ENCODE data around the gene PRDM16. TPM values are rescaled to one million over a fixed set of nuclear protein-coding genes. Genes with fewer than 3 reads are reported as not detected.
A peak's percentile ranks its signal among the peaks of the same experiment; 100 is the strongest.

The PRDM16 gene
- polyA plus RNA-seq, 3 donors, result not detected

- intact Hi-C loops (cut with micrococcal nuclease), result no loop called here
- Mint-ChIP-seq H3K4me3 (no peak overlapping the region), H3K4me1 (no peaks in the 10 kb centered on the region), H3K36me3 (no peaks in the 10 kb centered on the region), H3K9me3 (peaks cover 0 to 4% (median 2%) of the 10 kb centered on the region in 7 donors), H3K27me3 (ENCODE audit: low read depth in 3 of 3) (peaks cover 0 to 12% (median 9%) of the 10 kb centered on the region in 3 donors), H3K27ac (peak overlapping the region in 1 of 7 donors; percentile 37)
- Histone ChIP-seq H3K27ac (ENCODE audit: low read depth in 1 of 2, low read length in 2 of 2) (no peak overlapping the region), H3K27me3 (ENCODE audit: control insufficient read depth in 2 of 2, insufficient read depth in 2 of 2, low read length in 2 of 2) (no peaks in the 10 kb centered on the region), H3K79me2 (ENCODE audit: insufficient read depth, low read length) (no peaks in the 10 kb centered on the region), H3K4me3 (replicated peaks in 1 of 3; ENCODE audit: low read depth in 2 of 3, low read length in 3 of 3) (no peak overlapping the region), H3K9ac (ENCODE audit: insufficient read depth, low read length, poor library complexity, severe bottlenecking) (no peak overlapping the region), H4K20me1 (ENCODE audit: insufficient read depth, low read length) (no peaks in the 10 kb centered on the region), H3K9me3 (replicated peaks in 1 of 2; ENCODE audit: control insufficient read depth in 1 of 2, insufficient read depth in 1 of 2, low read length in 2 of 2) (peaks cover 0 to 7% of the 10 kb centered on the region in 2 donors), H3K4me1 (ENCODE audit: control insufficient read depth in 1 of 2, insufficient read depth in 2 of 2, low read length in 2 of 2) (no peaks in the 10 kb centered on the region), H2AFZ (ENCODE audit: insufficient read depth, low read depth, low read length, poor library complexity, severe bottlenecking) (no peak overlapping the region), H3K36me3 (replicated peaks in 1 of 2; ENCODE audit: control insufficient read depth in 1 of 2, insufficient read depth in 2 of 2, low read length in 2 of 2) (no peaks in the 10 kb centered on the region), H3K4me2 (replicated peaks; ENCODE audit: extremely low read depth, low read length, poor library complexity, severe bottlenecking) (no peak overlapping the region)
- 100% methylated on average over 6 of the region's 9 CpGs for WGBS (ENCODE audit: insufficient coverage)
- DNase-seq, result no peak
- no peak for TF ChIP-seq CTCF (IDR thresholded peaks at IDR 0.05)
Observed at GRCh38 chr1:3053366-3053980, 15.5 kb upstream of the PRDM16 start.

- 92% methylated on average over 5 of the region's 6 CpGs for WGBS (ENCODE audit: insufficient coverage)
- Histone ChIP-seq H3K79me2 (ENCODE audit: insufficient read depth, low read length) (no peaks in the 10 kb centered on the region), H3K4me2 (replicated peaks; ENCODE audit: extremely low read depth, low read length, poor library complexity, severe bottlenecking) (no peak overlapping the region), H3K9me3 (replicated peaks in 1 of 2; ENCODE audit: control insufficient read depth in 1 of 2, insufficient read depth in 1 of 2, low read length in 2 of 2) (peaks cover 0 to 7% of the 10 kb centered on the region in 2 donors), H2AFZ (ENCODE audit: insufficient read depth, low read depth, low read length, poor library complexity, severe bottlenecking) (no peak overlapping the region), H3K27me3 (ENCODE audit: control insufficient read depth in 2 of 2, insufficient read depth in 2 of 2, low read length in 2 of 2) (no peaks in the 10 kb centered on the region), H3K36me3 (replicated peaks in 1 of 2; ENCODE audit: control insufficient read depth in 1 of 2, insufficient read depth in 2 of 2, low read length in 2 of 2) (no peaks in the 10 kb centered on the region), H4K20me1 (ENCODE audit: insufficient read depth, low read length) (no peaks in the 10 kb centered on the region), H3K27ac (ENCODE audit: low read depth in 1 of 2, low read length in 2 of 2) (no peak overlapping the region), H3K9ac (ENCODE audit: insufficient read depth, low read length, poor library complexity, severe bottlenecking) (no peak overlapping the region), H3K4me3 (replicated peaks in 1 of 3; ENCODE audit: low read depth in 2 of 3, low read length in 3 of 3) (no peak overlapping the region), H3K4me1 (ENCODE audit: control insufficient read depth in 1 of 2, insufficient read depth in 2 of 2, low read length in 2 of 2) (no peaks in the 10 kb centered on the region)
- peaks cover 0 to 11% (median 9%) of the 10 kb centered on the region in 3 donors for H3K27me3 Mint-ChIP-seq (ENCODE audit: low read depth in 3 of 3)
- H3K4me3 Mint-ChIP-seq, result no peak overlapping the region
- H3K36me3 Mint-ChIP-seq, result no peaks in the 10 kb centered on the region
- intact Hi-C loops (cut with micrococcal nuclease), result no loop called here
- TF ChIP-seq CTCF (IDR thresholded peaks at IDR 0.05), result no peak
- DNase-seq, result no peak
- H3K9me3 Mint-ChIP-seq, result peaks cover 0 to 4% (median 2%) of the 10 kb centered on the region in 7 donors
- no peaks in the 10 kb centered on the region for H3K4me1 Mint-ChIP-seq
- no peak overlapping the region for H3K27ac Mint-ChIP-seq
Observed at GRCh38 chr1:3053986-3054385, 15.0 kb upstream of the PRDM16 start.

Measured in CD14-positive monocyte (primary cell).